GM18951 (cell line): ENCODE measurements around the gene PCNT.

ENCODE experiments used
- POLR2A ChIP-seq: IDR thresholded peaks from 4 replicates; pipeline ENCODE4 v1.6.1; 2011; ENCODE audit warnings: mild to moderate bottlenecking; ENCODE audit not compliant: insufficient read length, insufficient read depth; ENCODE audit errors: extremely low read depth
- in situ Hi-C: fragments of 300-500 bp; cut with MboI; formaldehyde crosslinking; loops from one replicate; pipeline ENCODE4 v1.12.0; 2022; ENCODE audit warnings: low sequenced_read_pairs, mixed read lengths, inconsistent platforms; ENCODE audit not compliant: unreplicated experiment

PCNT gene

GRCh38 chr21:46492851-46493250 is 168.9 kb downstream of the PCNT start:
- in situ Hi-C loops, result no loop called here
- TF ChIP-seq POLR2A, result no peak

GRCh38 chr21:46493828-46494227 is 169.9 kb downstream of the PCNT start:
- in situ Hi-C loops, result no loop called here
- no peak for TF ChIP-seq POLR2A
